Activated naive CD4-positive, alpha-beta T cell treated with anti-CD3 and anti-CD28 coated beads, Interleukin-2, amount 50 U/mL, for 24 hours (primary cell): Measurements from ENCODE around the gene ATP6AP2.

Experiments used
- H3K27ac Mint-ChIP-seq: one replicate; pipeline ENCODE4 v1.8.0; 2021; ENCODE audit warnings: mild to moderate bottlenecking, mixed read lengths
- H3K27me3 Mint-ChIP-seq: one replicate; pipeline ENCODE4 v1.8.0; 2021; ENCODE audit warnings: mixed read lengths
- H3K36me3 Mint-ChIP-seq: one replicate; pipeline ENCODE4 v1.8.0; 2021; ENCODE audit warnings: mixed read lengths
- H3K4me1 Mint-ChIP-seq: one replicate; pipeline ENCODE4 v1.8.0; 2021; ENCODE audit warnings: mixed read lengths
- H3K4me3 Mint-ChIP-seq: one replicate; pipeline ENCODE4 v1.8.0; 2021; ENCODE audit warnings: mild to moderate bottlenecking, mixed read lengths
- H3K9me3 Mint-ChIP-seq: one replicate; pipeline ENCODE4 v1.8.0; 2021; ENCODE audit warnings: mixed read lengths

ATP6AP2 gene

GRCh38 chrX:40603446-40603845 lies 22.7 kb downstream of the ATP6AP2 start:
- H3K27me3 Mint-ChIP-seq = no peaks in the 10 kb centered on the region
- H3K27ac Mint-ChIP-seq = no peak overlapping the region
- H3K9me3 Mint-ChIP-seq = no peaks in the 10 kb centered on the region
- H3K4me1 Mint-ChIP-seq = no peaks in the 10 kb centered on the region
- peaks cover 1% of the 10 kb centered on the region for H3K36me3 Mint-ChIP-seq
- H3K4me3 Mint-ChIP-seq = no peak overlapping the region

- Mint-ChIP-seq H3K4me3 (no peak overlapping the region), H3K27ac (no peak overlapping the region), H3K9me3 (no peaks in the 10 kb centered on the region), H3K36me3 (no peaks in the 10 kb centered on the region), H3K4me1 (no peaks in the 10 kb centered on the region), H3K27me3 (no peaks in the 10 kb centered on the region)
Measured at GRCh38 chrX:40607381-40607780, 26.6 kb downstream of the ATP6AP2 start.

- H3K27ac Mint-ChIP-seq = no peak overlapping the region
- no peaks in the 10 kb centered on the region for H3K9me3 Mint-ChIP-seq
- H3K4me3 Mint-ChIP-seq = no peak overlapping the region
- H3K36me3 Mint-ChIP-seq = no peaks in the 10 kb centered on the region
- no peaks in the 10 kb centered on the region for H3K27me3 Mint-ChIP-seq
- H3K4me1 Mint-ChIP-seq = no peaks in the 10 kb centered on the region
Measured at GRCh38 chrX:40612511-40612910, 31.7 kb downstream of the ATP6AP2 start.

- Mint-ChIP-seq H3K4me3 (no peak overlapping the region), H3K9me3 (no peaks in the 10 kb centered on the region), H3K36me3 (no peaks in the 10 kb centered on the region), H3K27me3 (no peaks in the 10 kb centered on the region), H3K4me1 (no peaks in the 10 kb centered on the region), H3K27ac (no peak overlapping the region)
Measured at GRCh38 chrX:40615976-40616375, 35.2 kb downstream of the ATP6AP2 start.

GRCh38 chrX:40617566-40617965 lies 36.8 kb downstream of the ATP6AP2 start:
- no peaks in the 10 kb centered on the region for H3K9me3 Mint-ChIP-seq
- H3K4me1 Mint-ChIP-seq = no peaks in the 10 kb centered on the region
- H3K4me3 Mint-ChIP-seq = no peak overlapping the region
- H3K36me3 Mint-ChIP-seq = no peaks in the 10 kb centered on the region
- H3K27ac Mint-ChIP-seq = no peak overlapping the region
- H3K27me3 Mint-ChIP-seq = no peaks in the 10 kb centered on the region

DNA sequence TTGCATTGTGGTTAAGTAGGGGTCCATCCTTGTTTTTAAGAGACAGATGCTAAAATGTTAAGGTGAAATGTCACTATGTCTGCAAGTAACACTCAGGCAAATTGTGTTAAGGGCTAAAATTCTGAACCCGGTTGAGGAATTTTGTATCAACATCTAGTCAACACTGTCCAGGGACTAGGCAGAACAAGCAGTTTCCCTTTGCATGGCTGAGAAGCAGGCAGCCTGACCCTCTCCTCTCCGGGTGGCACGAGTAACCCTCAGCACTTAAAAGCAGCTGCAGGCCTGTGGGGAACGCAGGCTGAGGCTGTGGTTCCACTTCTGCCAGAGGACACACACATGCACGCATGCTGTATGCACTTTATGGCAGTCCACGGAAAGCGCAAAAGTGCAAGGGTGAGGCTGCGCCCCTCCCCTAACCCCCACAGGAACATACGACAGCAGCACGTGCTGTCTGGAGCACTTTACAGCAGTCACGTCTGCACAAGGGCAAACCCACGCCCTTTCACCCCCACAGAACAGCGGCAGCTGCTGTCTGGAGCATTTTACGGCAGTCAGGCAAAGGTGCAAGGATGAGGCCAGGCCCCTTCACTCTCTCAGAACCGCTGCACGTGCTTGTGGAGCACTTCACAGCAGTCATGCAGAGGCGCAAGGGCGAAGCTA lies 41.8 kb downstream of the ATP6AP2 start:
- H3K4me1 Mint-ChIP-seq = no peaks in the 10 kb centered on the region
- H3K36me3 Mint-ChIP-seq = no peaks in the 10 kb centered on the region
- no peak overlapping the region for H3K27ac Mint-ChIP-seq
- H3K4me3 Mint-ChIP-seq = no peak overlapping the region
- no peaks in the 10 kb centered on the region for H3K27me3 Mint-ChIP-seq
- no peaks in the 10 kb centered on the region for H3K9me3 Mint-ChIP-seq

GRCh38 chrX:40623139-40623536 lies 42.4 kb downstream of the ATP6AP2 start, which contains the start of gene MPC1L:
TSS of gene MPC1L (plus strand) at chrX:40623428. CDS start at chrX:40623566, 138 bp downstream.
- no peaks in the 10 kb centered on the region for H3K36me3 Mint-ChIP-seq

DNA sequence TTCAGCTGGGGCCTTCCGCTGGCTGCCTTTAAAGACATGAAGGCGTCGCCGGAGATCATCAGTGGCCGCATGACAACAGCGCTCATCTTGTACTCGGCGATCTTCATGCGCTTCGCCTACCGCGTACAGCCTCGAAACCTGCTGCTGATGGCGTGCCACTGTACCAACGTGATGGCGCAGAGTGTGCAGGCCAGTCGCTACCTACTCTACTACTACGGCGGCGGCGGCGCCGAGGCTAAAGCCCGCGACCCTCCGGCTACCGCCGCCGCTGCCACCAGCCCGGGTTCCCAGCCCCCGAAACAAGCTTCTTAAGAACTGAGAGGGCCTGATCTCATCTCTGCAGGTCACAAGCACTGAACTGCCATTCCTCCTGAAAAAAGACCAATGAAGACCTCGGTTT lies 42.9 kb downstream of the ATP6AP2 start:
- Mint-ChIP-seq H3K4me3 (no peak overlapping the region), H3K27ac (no peak overlapping the region), H3K27me3 (no peaks in the 10 kb centered on the region), H3K36me3 (no peaks in the 10 kb centered on the region), H3K9me3 (no peaks in the 10 kb centered on the region), H3K4me1 (no peaks in the 10 kb centered on the region)

More at GRCh38 chrX:40623139-40623536, 42.4 kb downstream of the ATP6AP2 start, which contains the start of gene MPC1L:
- Mint-ChIP-seq H3K27me3 (no peaks in the 10 kb centered on the region), H3K27ac (no peak within 1 kb of the TSS), H3K4me3 (no peak within 1 kb of the TSS), H3K9me3 (no peaks in the 10 kb centered on the region), H3K4me1 (no peaks in the 10 kb centered on the region)

GRCh38 chrX:40625294-40625693 lies 44.5 kb downstream of the ATP6AP2 start:
- Mint-ChIP-seq H3K4me1 (no peaks in the 10 kb centered on the region), H3K27me3 (no peaks in the 10 kb centered on the region), H3K36me3 (no peaks in the 10 kb centered on the region), H3K27ac (no peak overlapping the region), H3K4me3 (no peak overlapping the region), H3K9me3 (no peaks in the 10 kb centered on the region)

- Mint-ChIP-seq H3K4me1 (peaks cover 7% of the 10 kb centered on the region), H3K9me3 (no peaks in the 10 kb centered on the region), H3K4me3 (no peak overlapping the region), H3K27me3 (no peaks in the 10 kb centered on the region), H3K27ac (peak overlapping the region; percentile 24), H3K36me3 (peaks cover 2% of the 10 kb centered on the region)
Measured at GRCh38 chrX:40628506-40628905, 47.7 kb downstream of the ATP6AP2 start.

GRCh38 chrX:40632199-40632598 lies 51.4 kb downstream of the ATP6AP2 start:
- H3K9me3 Mint-ChIP-seq = no peaks in the 10 kb centered on the region
- no peak overlapping the region for H3K4me3 Mint-ChIP-seq
- peaks cover 12% of the 10 kb centered on the region for H3K36me3 Mint-ChIP-seq
- peak overlapping the region; percentile 52 for H3K27ac Mint-ChIP-seq
- H3K27me3 Mint-ChIP-seq = no peaks in the 10 kb centered on the region
- peaks cover 24% of the 10 kb centered on the region for H3K4me1 Mint-ChIP-seq

DNA sequence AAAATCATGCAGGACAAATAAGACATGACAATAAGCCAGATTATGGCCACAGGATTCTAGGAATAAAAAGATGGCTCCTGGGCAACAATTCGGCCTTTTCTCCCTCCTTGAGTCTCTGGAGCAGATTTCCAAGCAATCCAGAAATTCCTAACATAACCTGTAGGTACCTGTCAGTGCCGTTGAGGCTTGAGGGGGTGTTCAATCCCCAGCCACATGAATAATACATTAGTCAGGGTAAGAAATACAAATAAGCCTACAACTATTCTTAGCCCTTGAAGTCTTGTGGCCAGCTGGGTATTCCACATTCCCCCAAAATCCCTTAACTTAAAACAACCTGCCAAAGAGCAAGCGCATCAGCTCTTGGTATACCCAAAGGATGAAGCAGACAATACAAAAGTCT lies 56.9 kb downstream of the ATP6AP2 start:
- Mint-ChIP-seq H3K36me3 (peaks cover 12% of the 10 kb centered on the region), H3K27me3 (no peaks in the 10 kb centered on the region), H3K4me1 (peaks cover 43% of the 10 kb centered on the region)

GRCh38 chrX:40644176-40644575 lies 63.4 kb downstream of the ATP6AP2 start:
- Mint-ChIP-seq H3K4me1 (peaks cover 42% of the 10 kb centered on the region), H3K4me3 (peak overlapping the region; percentile 87), H3K9me3 (no peaks in the 10 kb centered on the region), H3K27ac (peak overlapping the region; percentile 92), H3K36me3 (peaks cover 2% of the 10 kb centered on the region), H3K27me3 (no peaks in the 10 kb centered on the region)

More for the DNA sequence above, 56.9 kb downstream of the ATP6AP2 start:
- no peak overlapping the region for H3K27ac Mint-ChIP-seq
- no peaks in the 10 kb centered on the region for H3K9me3 Mint-ChIP-seq
- H3K4me3 Mint-ChIP-seq = no peak overlapping the region

DNA sequence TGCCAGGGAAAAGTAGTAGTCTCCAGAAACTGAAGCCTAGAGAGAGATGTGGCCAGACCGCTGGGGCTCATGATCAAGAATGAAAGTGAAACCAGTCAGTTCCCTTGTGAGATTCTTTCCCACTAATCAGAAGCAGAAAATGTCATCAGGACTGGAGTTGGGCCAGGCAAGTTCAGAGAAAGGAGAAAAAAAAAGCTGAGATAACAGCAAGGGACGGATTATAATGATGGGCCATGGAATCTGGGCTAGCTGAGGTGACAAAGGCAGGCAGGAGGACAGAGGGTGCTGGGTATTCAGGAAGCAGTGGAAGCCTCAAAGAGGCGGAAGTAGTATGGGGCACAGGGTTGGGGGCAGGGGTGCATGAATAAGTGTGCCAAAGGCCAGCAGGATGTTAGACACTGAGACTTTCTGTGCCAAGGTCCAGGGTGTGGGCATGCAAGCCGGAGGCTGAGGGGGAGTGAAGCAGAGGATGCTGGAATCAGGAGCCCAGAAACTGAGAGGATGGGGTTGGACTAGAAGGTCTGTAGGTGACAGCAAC lies 64.1 kb downstream of the ATP6AP2 start:
- peaks cover 37% of the 10 kb centered on the region for H3K4me1 Mint-ChIP-seq
- H3K9me3 Mint-ChIP-seq = no peaks in the 10 kb centered on the region
- H3K27me3 Mint-ChIP-seq = no peaks in the 10 kb centered on the region
- H3K27ac Mint-ChIP-seq = peak overlapping the region; percentile 87
- H3K36me3 Mint-ChIP-seq = peaks cover 2% of the 10 kb centered on the region
- peak overlapping the region; percentile 87 for H3K4me3 Mint-ChIP-seq

- no peaks in the 10 kb centered on the region for H3K27me3 Mint-ChIP-seq
- peaks cover 38% of the 10 kb centered on the region for H3K4me1 Mint-ChIP-seq
- peak overlapping the region; percentile 90 for H3K27ac Mint-ChIP-seq
- H3K9me3 Mint-ChIP-seq = no peaks in the 10 kb centered on the region
- peak overlapping the region; percentile 97 for H3K4me3 Mint-ChIP-seq
- H3K36me3 Mint-ChIP-seq = peaks cover 2% of the 10 kb centered on the region
Measured at GRCh38 chrX:40646489-40647306, 65.9 kb downstream of the ATP6AP2 start.
